ENCODE results near the gene ATG9A.

DNA sequence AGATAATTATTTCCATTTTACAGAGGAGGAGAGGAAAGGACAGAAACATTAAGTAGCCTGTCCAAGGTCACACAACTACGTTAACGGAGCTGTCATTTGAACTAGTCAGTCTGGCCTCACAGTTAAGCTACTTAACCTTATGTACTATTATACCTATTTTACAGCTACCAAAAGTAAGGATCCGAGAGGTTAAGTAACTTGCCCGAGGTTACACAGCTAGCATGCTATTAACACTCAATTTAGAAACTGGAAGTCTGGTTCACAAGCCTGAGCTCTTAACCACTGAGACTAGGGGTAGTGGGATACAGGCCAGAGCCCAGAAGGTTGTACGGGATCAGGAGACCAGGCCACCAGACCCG lies 15.3 kb upstream of the ATG9A start:
- TF ChIP-seq, protein P1, sequence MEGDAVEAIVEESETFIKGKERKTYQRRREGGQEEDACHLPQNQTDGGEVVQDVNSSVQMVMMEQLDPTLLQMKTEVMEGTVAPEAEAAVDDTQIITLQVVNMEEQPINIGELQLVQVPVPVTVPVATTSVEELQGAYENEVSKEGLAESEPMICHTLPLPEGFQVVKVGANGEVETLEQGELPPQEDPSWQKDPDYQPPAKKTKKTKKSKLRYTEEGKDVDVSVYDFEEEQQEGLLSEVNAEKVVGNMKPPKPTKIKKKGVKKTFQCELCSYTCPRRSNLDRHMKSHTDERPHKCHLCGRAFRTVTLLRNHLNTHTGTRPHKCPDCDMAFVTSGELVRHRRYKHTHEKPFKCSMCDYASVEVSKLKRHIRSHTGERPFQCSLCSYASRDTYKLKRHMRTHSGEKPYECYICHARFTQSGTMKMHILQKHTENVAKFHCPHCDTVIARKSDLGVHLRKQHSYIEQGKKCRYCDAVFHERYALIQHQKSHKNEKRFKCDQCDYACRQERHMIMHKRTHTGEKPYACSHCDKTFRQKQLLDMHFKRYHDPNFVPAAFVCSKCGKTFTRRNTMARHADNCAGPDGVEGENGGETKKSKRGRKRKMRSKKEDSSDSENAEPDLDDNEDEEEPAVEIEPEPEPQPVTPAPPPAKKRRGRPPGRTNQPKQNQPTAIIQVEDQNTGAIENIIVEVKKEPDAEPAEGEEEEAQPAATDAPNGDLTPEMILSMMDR (IDR thresholded peaks at IDR 0.05; ENCODE audit: low read length): no peak
- TF ChIP-seq EZH2 (optimal IDR thresholded peaks at IDR 0.05; ENCODE audit: low read depth, low read length): no peak

All from MM.1S (cell line).